ENCODE data around the gene CFAP92.

Gene CFAP92

GRCh38 chr3:129019266-129019665, 25.4 kb upstream of the CFAP92 start:
- ATAC-seq (ENCODE audit: low read depth) (no peak), DNase-seq (ENCODE audit: low spot score in 2 of 2) (no peak)
- Mint-ChIP-seq H3K27me3 (no peaks in the 10 kb centered on the region), H3K27ac (peak overlapping the region; percentile 99), H3K9me3 (peaks cover 2% of the 10 kb centered on the region), H3K4me3 (no peak overlapping the region), H3K4me1 (peaks cover 31% of the 10 kb centered on the region), H3K36me3 (no peaks in the 10 kb centered on the region)

DNA sequence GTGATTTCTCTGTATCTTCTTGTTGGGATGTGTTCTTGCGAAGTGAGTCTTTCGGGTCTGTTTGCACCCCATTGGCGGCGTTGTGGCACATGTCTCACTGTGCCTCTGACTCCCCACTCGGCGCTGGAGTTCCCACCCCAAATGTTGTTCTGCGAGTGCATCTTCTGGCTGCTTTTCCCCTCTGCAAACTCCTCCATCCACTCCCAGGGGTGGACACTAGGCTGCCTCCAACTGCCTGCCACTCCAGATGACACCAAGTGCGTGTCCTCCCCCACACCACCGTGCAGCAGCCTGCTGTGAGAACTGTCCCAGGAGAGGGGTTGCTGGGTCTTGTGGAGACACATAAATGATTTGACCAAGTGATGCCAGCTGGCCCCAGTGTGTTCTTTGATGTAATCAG, 24.9 kb upstream of the CFAP92 start:
- Mint-ChIP-seq H3K4me1 (peaks cover 31% of the 10 kb centered on the region), H3K4me3 (no peak overlapping the region), H3K27me3 (no peaks in the 10 kb centered on the region), H3K27ac (peak overlapping the region; percentile 99), H3K36me3 (no peaks in the 10 kb centered on the region), H3K9me3 (peaks cover 2% of the 10 kb centered on the region)
- no peak for DNase-seq (ENCODE audit: low spot score in 2 of 2)
- ATAC-seq (ENCODE audit: low read depth) = no peak

DNA sequence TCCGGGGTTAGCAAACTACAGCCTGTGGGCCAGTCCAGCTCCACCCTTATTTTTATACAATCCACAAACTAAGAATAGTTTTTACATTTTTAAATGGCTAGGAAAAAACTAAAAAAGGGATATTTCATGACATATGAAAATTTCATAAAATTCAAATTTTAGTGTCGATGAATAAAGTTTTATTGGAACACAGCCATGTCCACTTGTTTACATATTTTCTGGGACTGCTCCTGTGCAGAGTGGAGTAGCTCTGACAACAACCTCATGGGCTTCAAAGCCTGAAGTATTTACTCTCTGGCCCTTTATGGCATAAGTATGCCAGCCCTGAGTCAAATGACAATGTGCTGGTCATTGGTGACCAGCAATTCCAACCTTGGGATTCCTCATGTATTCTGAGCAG, 24.4 kb upstream of the CFAP92 start:
- ATAC-seq (ENCODE audit: low read depth) (no peak), DNase-seq (ENCODE audit: low spot score in 2 of 2) (no peak)
- H3K36me3 Mint-ChIP-seq = no peaks in the 10 kb centered on the region
- H3K9me3 Mint-ChIP-seq = peaks cover 2% of the 10 kb centered on the region
- no peaks in the 10 kb centered on the region for H3K27me3 Mint-ChIP-seq
- peak overlapping the region; percentile 99 for H3K27ac Mint-ChIP-seq
- H3K4me1 Mint-ChIP-seq = peaks cover 31% of the 10 kb centered on the region
- no peak overlapping the region for H3K4me3 Mint-ChIP-seq

- H3K27ac Mint-ChIP-seq = peak overlapping the region; percentile 99
- H3K4me1 Mint-ChIP-seq = peaks cover 31% of the 10 kb centered on the region
- H3K27me3 Mint-ChIP-seq = no peaks in the 10 kb centered on the region
- H3K9me3 Mint-ChIP-seq = peaks cover 2% of the 10 kb centered on the region
- DNase-seq (ENCODE audit: low spot score in 2 of 2) = no peak
- peak overlapping the region; percentile 65 for H3K4me3 Mint-ChIP-seq
- no peak for ATAC-seq (ENCODE audit: low read depth)
- no peaks in the 10 kb centered on the region for H3K36me3 Mint-ChIP-seq
Measured at GRCh38 chr3:129017484-129017899, 23.6 kb upstream of the CFAP92 start.

- peaks cover 31% of the 10 kb centered on the region for H3K4me1 Mint-ChIP-seq
- H3K36me3 Mint-ChIP-seq = no peaks in the 10 kb centered on the region
- H3K9me3 Mint-ChIP-seq = peaks cover 2% of the 10 kb centered on the region
- DNase-seq (ENCODE audit: low spot score in 2 of 2) (peak; percentile 76 to 83), ATAC-seq (ENCODE audit: low read depth) (peak; percentile 77)
- H3K27ac Mint-ChIP-seq = peak overlapping the region; percentile 99
- peak overlapping the region; percentile 43 for H3K4me3 Mint-ChIP-seq
- H3K27me3 Mint-ChIP-seq = no peaks in the 10 kb centered on the region
Measured at GRCh38 chr3:129016720-129017483, 23.0 kb upstream of the CFAP92 start.

- Mint-ChIP-seq H3K36me3 (no peaks in the 10 kb centered on the region), H3K27ac (peak overlapping the region; percentile 99), H3K4me1 (peaks cover 31% of the 10 kb centered on the region), H3K4me3 (peak overlapping the region; percentile 30), H3K9me3 (peaks cover 2% of the 10 kb centered on the region), H3K27me3 (no peaks in the 10 kb centered on the region)
- peak; percentile 70 to 85 for DNase-seq (ENCODE audit: low spot score in 2 of 2)
- ATAC-seq (ENCODE audit: low read depth) = peak; percentile 71
Measured at GRCh38 chr3:129016356-129016719, 22.5 kb upstream of the CFAP92 start.

DNA sequence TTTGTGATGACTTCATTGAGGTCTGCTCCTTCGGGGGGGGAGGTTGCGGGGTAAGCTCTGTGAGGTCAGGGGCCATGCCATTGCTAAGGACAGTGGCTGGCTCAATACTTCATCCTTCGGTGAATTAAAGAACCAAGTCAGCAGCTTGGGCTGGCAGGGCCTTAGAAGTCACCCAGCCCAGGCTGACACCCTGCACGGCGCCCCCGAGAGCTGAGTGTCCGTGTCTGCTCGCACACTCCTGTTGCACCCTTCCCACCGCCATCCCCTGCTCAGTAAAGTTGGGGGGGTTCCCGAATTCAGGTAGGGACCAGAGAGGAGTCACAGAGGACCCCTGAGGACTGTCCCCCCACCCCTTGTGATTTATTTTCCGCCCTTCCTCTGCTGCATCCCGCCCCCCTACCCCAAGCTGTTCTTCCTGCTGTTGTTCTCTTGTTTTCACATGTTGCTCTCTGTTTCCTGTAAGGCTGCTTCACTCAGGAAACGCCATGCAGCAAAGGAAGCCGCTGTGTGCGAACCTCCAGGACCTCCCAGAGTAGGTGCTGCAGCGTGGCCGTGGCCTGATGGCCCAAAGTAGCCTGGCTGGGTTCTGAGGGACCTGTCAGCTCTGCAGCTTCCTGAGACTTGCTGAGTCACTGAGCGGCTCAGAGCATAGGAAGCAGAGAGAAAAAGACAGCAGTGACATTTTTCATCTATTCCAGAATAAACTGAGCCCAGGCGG, 21.7 kb upstream of the CFAP92 start:
- Mint-ChIP-seq H3K9me3 (peaks cover 2% of the 10 kb centered on the region), H3K4me3 (peak overlapping the region; percentile 49), H3K36me3 (no peaks in the 10 kb centered on the region), H3K4me1 (peaks cover 31% of the 10 kb centered on the region), H3K27ac (peak overlapping the region; percentile 99), H3K27me3 (no peaks in the 10 kb centered on the region)
- DNase-seq (ENCODE audit: low spot score in 2 of 2) (no peak), ATAC-seq (ENCODE audit: low read depth) (no peak)

DNA sequence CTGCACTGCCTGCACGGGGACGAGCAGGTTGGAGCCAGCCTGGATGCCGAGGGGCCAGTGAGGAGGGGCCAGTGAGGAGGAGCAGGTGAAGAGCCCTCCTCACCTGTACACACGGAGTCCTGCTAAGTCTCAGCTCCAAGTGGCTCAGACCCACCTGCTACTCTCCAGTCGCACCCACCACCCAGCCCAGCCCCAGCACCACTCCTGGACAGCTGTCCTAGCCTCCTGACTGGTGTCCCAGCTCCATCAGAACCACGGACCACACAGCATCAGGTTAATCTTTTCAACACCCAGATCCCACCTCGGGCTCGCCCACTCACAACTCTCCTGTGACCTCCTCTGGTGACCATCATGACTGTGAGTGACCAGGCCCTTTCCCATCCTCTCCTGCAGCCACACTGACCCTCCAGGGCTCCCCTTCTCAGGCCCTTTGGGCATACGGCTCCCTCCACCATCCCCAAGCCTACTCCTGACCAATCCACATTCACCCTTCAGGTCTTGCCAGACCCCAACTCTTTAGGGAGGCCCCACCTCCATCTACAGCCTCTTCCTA, 21.0 kb upstream of the CFAP92 start:
- Mint-ChIP-seq H3K4me1 (peaks cover 31% of the 10 kb centered on the region), H3K27ac (peak overlapping the region; percentile 99), H3K4me3 (no peak overlapping the region), H3K36me3 (no peaks in the 10 kb centered on the region), H3K9me3 (peaks cover 2% of the 10 kb centered on the region), H3K27me3 (no peaks in the 10 kb centered on the region)
- DNase-seq (ENCODE audit: low spot score in 2 of 2) (no peak), ATAC-seq (ENCODE audit: low read depth) (no peak)

- no peaks in the 10 kb centered on the region for H3K27me3 Mint-ChIP-seq
- H3K27ac Mint-ChIP-seq = peak overlapping the region; percentile 99
- no peak for DNase-seq (ENCODE audit: low spot score in 2 of 2)
- no peak overlapping the region for H3K4me3 Mint-ChIP-seq
- no peak for ATAC-seq (ENCODE audit: low read depth)
- no peaks in the 10 kb centered on the region for H3K36me3 Mint-ChIP-seq
- H3K4me1 Mint-ChIP-seq = peaks cover 31% of the 10 kb centered on the region
- peaks cover 2% of the 10 kb centered on the region for H3K9me3 Mint-ChIP-seq
Measured at GRCh38 chr3:129014148-129014547, 20.3 kb upstream of the CFAP92 start.

GRCh38 chr3:129013491-129013891, 19.6 kb upstream of the CFAP92 start:
- Mint-ChIP-seq H3K27me3 (peaks cover 3% of the 10 kb centered on the region), H3K9me3 (peaks cover 2% of the 10 kb centered on the region), H3K36me3 (no peaks in the 10 kb centered on the region), H3K4me1 (peaks cover 25% of the 10 kb centered on the region), H3K4me3 (no peak overlapping the region), H3K27ac (peak overlapping the region; percentile 99)
- ATAC-seq (ENCODE audit: low read depth) (no peak), DNase-seq (ENCODE audit: low spot score in 2 of 2) (no peak)

DNA sequence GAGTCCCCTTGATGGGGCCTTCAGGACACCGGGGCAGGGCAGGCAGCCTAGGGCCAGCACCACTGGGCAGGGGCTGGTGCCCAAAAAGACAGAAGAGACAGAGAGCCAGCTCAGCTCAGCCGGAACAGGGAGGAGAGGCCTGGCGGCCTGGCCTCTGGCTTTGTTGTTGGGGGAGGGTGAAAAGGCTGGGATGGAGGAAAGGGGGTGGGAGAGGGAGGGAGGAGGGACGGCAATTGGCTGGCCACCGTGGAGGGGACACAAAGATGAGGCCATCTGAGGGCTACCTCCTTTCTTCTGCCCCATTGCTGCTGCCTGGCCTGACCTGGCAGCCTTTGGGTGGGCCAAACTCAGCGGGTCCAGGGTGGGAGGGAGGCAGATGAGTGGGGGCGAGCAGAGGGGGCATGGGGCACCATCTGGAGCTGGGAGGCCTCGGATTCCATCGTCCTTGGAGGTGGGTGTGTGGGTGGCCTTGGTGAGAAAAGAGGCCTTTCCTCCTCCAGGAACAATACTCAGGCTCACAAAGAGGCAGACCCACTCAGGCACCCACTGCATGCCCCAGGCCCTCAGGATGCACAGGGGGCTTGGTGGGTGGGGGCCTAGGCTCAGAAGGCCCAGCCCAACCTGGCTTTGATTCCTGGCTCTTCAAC, 16.6 kb upstream of the CFAP92 start:
- Mint-ChIP-seq H3K4me1 (peaks cover 8% of the 10 kb centered on the region), H3K9me3 (no peaks in the 10 kb centered on the region), H3K4me3 (no peak overlapping the region), H3K36me3 (no peaks in the 10 kb centered on the region), H3K27me3 (peaks cover 5% of the 10 kb centered on the region), H3K27ac (no peak overlapping the region)
- no peak for DNase-seq (ENCODE audit: low spot score in 2 of 2)
- ATAC-seq (ENCODE audit: low read depth) = no peak

GRCh38 chr3:129009266-129009665, 15.4 kb upstream of the CFAP92 start:
- no peak overlapping the region for H3K4me3 Mint-ChIP-seq

DNA sequence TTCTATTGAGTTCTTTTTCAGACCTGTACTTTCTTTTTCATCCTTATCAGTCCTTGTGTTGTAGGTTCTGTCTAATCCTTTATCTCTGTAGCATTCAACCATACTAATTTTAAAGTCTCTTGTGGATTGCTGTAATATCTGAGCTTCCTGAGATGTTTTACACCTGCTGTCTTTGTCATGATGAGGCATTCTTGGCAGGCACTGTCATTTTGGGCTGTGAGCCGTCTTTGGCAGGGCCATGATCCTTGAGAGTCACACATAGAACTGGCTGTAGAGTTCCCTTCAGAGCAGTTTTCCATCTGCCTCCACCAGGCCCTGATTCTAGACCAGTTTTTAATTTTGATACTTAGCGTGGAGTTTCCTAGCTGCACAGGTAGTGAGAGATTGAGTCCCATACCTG, 13.9 kb upstream of the CFAP92 start:
- Mint-ChIP-seq H3K9me3 (no peaks in the 10 kb centered on the region), H3K4me1 (peaks cover 15% of the 10 kb centered on the region), H3K36me3 (no peaks in the 10 kb centered on the region), H3K4me3 (no peak overlapping the region), H3K27ac (no peak overlapping the region), H3K27me3 (peaks cover 20% of the 10 kb centered on the region)
- ATAC-seq (ENCODE audit: low read depth) (no peak), DNase-seq (ENCODE audit: low spot score in 2 of 2) (no peak)

More at GRCh38 chr3:129009266-129009665, 15.4 kb upstream of the CFAP92 start:
- Mint-ChIP-seq H3K4me1 (peaks cover 8% of the 10 kb centered on the region), H3K9me3 (no peaks in the 10 kb centered on the region), H3K27ac (no peak overlapping the region), H3K36me3 (no peaks in the 10 kb centered on the region), H3K27me3 (peaks cover 11% of the 10 kb centered on the region)
- DNase-seq (ENCODE audit: low spot score in 2 of 2) (no peak), ATAC-seq (ENCODE audit: low read depth) (no peak)

GRCh38 chr3:129006864-129007263, 13.0 kb upstream of the CFAP92 start:
- Mint-ChIP-seq H3K36me3 (no peaks in the 10 kb centered on the region), H3K4me1 (peaks cover 23% of the 10 kb centered on the region), H3K27ac (no peak overlapping the region), H3K27me3 (peaks cover 28% of the 10 kb centered on the region), H3K9me3 (no peaks in the 10 kb centered on the region), H3K4me3 (no peak overlapping the region)
- no peak for DNase-seq (ENCODE audit: low spot score in 2 of 2)
- no peak for ATAC-seq (ENCODE audit: low read depth)
